OCI-LY7 (cell line): ENCODE measurements around the gene ZBED4. TPM values are rescaled to one million over a fixed set of nuclear protein-coding genes. Genes with fewer than 3 reads are reported as not detected.

Experiments used
- BruUV-seq: library from RNA; stranded (reverse); fragments of 400-500 nt; replicated peaks from 2 replicates; lab custom pipeline; 2021; lab: Mats Ljungman, UMichigan
- CTCF ChIA-PET: fragments of 300-600 bp; sonication (Branson Sonifier 250); formaldehyde crosslinking; loops from one replicate; lab custom pipeline; 2022; ENCODE audit warnings: antibody characterized with exemption; ENCODE audit not compliant: unreplicated experiment; lab: Charles Lee
- POLR2A ChIA-PET: fragments of 300-600 bp; sonication (Branson Sonifier 250); formaldehyde crosslinking; loops from one replicate; lab custom pipeline; 2022; ENCODE audit warnings: antibody characterized with exemption; lab: Charles Lee
- DNase-seq: peaks from one replicate; pipeline ENCODE4 v3.0.0-alpha.2; 2015; ENCODE audit warnings: low spot score
- H2AFZ ChIP-seq: fragments of 200-600 bp; sonication (generic), shearing (Covaris generic); 2 replicates; pipeline ENCODE4 v1.6.1; 2014; ENCODE audit warnings: mild to moderate bottlenecking, antibody characterized with exemption, low read length, moderate library complexity
- H3K27ac ChIP-seq: fragments of 200-600 bp; sonication (generic); 2 replicates; pipeline ENCODE4 v1.5.1; 2014; ENCODE audit warnings: mixed run types, low read depth, mild to moderate bottlenecking, moderate library complexity, low read length, inconsistent platforms; ENCODE audit not compliant: poor library complexity, severe bottlenecking
- H3K36me3 ChIP-seq: fragments of 200-600 bp; sonication (generic); 2 replicates; pipeline ENCODE4 v1.6.1; 2014; ENCODE audit warnings: mild to moderate bottlenecking, antibody characterized with exemption, low read length, moderate library complexity, mixed read lengths; ENCODE audit not compliant: insufficient read depth
- H3K4me1 ChIP-seq: fragments of 200-600 bp; sonication (generic); 2 replicates; pipeline ENCODE4 v1.5.1; 2014; ENCODE audit warnings: mild to moderate bottlenecking, low read length; ENCODE audit not compliant: insufficient read depth, poor library complexity, severe bottlenecking
- H3K4me2 ChIP-seq: fragments of 200-600 bp; sonication (generic); 2 replicates; pipeline ENCODE4 v1.6.1; 2014; ENCODE audit warnings: mild to moderate bottlenecking, low read length
- H3K4me3 ChIP-seq: fragments of 200-600 bp; sonication (generic); 2 replicates; pipeline ENCODE4 v1.5.1; 2014; ENCODE audit warnings: mild to moderate bottlenecking, low read depth, low read length; ENCODE audit not compliant: poor library complexity, severe bottlenecking
- H3K79me2 ChIP-seq: fragments of 200-600 bp; sonication (generic); 2 replicates; pipeline ENCODE4 v1.6.1; 2016; ENCODE audit warnings: low read depth, mild to moderate bottlenecking, low read length, moderate library complexity, mixed read lengths; ENCODE audit not compliant: insufficient read depth
- H3K9me2 ChIP-seq: fragments of 200-600 bp; sonication (generic); 2 replicates; pipeline ENCODE4 v1.6.1; 2016; ENCODE audit warnings: mild to moderate bottlenecking, low read length, mixed read lengths; ENCODE audit not compliant: insufficient read depth
- H3K9me3 ChIP-seq: fragments of 200-600 bp; sonication (generic); 2 replicates; pipeline ENCODE4 v1.6.1; 2014; ENCODE audit warnings: mild to moderate bottlenecking, mixed run types, low read length, mixed read lengths
- H4K20me1 ChIP-seq: fragments of 200-600 bp; sonication (generic); 2 replicates; pipeline ENCODE4 v1.6.1; 2014; ENCODE audit warnings: mild to moderate bottlenecking, antibody characterized with exemption, low read length, moderate library complexity, mixed read lengths; ENCODE audit not compliant: insufficient read depth
- CTCF ChIP-seq: fragments of 200-600 bp; sonication (generic); conservative IDR thresholded peaks from 2 replicates; pipeline ENCODE4 v1.5.1; 2014; ENCODE audit warnings: mild to moderate bottlenecking, antibody characterized with exemption, low read length, moderate library complexity, mixed read lengths
- EZH2phosphoT487 ChIP-seq: fragments of 200-600 bp; sonication (generic); IDR thresholded peaks from 2 replicates; pipeline ENCODE4 v1.6.1; 2018; ENCODE audit warnings: low read depth, borderline replicate concordance, mild to moderate bottlenecking, mixed run types, antibody characterized with exemption, low read length, moderate library complexity, mixed read lengths
- intact Hi-C: fragments of 100-400 bp; cut with micrococcal nuclease; formaldehyde crosslinking; loops from one replicate; pipeline ENCODE4 v1.10.0; 2022; ENCODE audit not compliant: unreplicated experiment
- total RNA-seq, 2 experiments: library from RNA; depleted of rRNA in 1 of 2; stranded (reverse); fragments of >200 nt in 1 of 2; shearing (Covaris generic) in 1 of 2; gene quantifications; 2 replicates each; pipeline ENCODE4 v1.2.3, GENCODE V29; 2014 to 2022

The ZBED4 gene
- total RNA-seq, 2 experiments from 2014 or later, result 30.4 to 31.6 TPM

GRCh38 chr22:49863931-49864330, 10.3 kb downstream of the ZBED4 start:
- intact Hi-C loops, result no loop called here
- H3K79me2 ChIP-seq, result peaks cover 94% of the 10 kb centered on the region
- CTCF ChIA-PET, result no interaction called here
- no peak overlapping the region for H3K4me3 ChIP-seq
- no TSS peak for BruUV-seq
- POLR2A ChIA-PET, result no interaction called here
- H3K9me2 ChIP-seq, result no peaks in the 10 kb centered on the region
- no peak overlapping the region for H3K27ac ChIP-seq
- H3K4me2 ChIP-seq, result no peak overlapping the region
- H3K36me3 ChIP-seq, result peaks cover 39% of the 10 kb centered on the region
- peaks cover 4% of the 10 kb centered on the region; the same call in 1 of the 2 replicates for H3K9me3 ChIP-seq
- no peak overlapping the region for H2AFZ ChIP-seq
- TF ChIP-seq CTCF (no peak), EZH2phosphoT487 (no peak)
- 0 out of 2 replicates have a peak, but pooled peaks cover 3% of the 10 kb centered on the region for H4K20me1 ChIP-seq
- H3K4me1 ChIP-seq, result no peaks in the 10 kb centered on the region
- DNase-seq, result no peak

- H3K4me3 ChIP-seq, result no peak overlapping the region
- no peak for DNase-seq
- no peaks in the 10 kb centered on the region for H3K4me1 ChIP-seq
- TF ChIP-seq EZH2phosphoT487 (no peak), CTCF (no peak)
- H3K9me3 ChIP-seq, result peaks cover 16% of the 10 kb centered on the region; the same call in 1 of the 2 replicates
- H3K79me2 ChIP-seq, result peaks cover 94% of the 10 kb centered on the region
- no peak overlapping the region for H2AFZ ChIP-seq
- no peak overlapping the region for H3K4me2 ChIP-seq
- BruUV-seq, result no TSS peak
- no peaks in the 10 kb centered on the region for H3K9me2 ChIP-seq
- no peaks in the 10 kb centered on the region for H4K20me1 ChIP-seq
- H3K27ac ChIP-seq, result no peak overlapping the region
- POLR2A ChIA-PET, result no interaction called here
- intact Hi-C loops, result no loop called here
- peaks cover 49% of the 10 kb centered on the region for H3K36me3 ChIP-seq
- CTCF ChIA-PET, result no interaction called here
These were observed 11.5 kb downstream of the ZBED4 start for GRCh38 chr22:49865156-49865555.

GRCh38 chr22:49866134-49866533, 12.5 kb downstream of the ZBED4 start:
- ChIA-PET CTCF (no interaction called here), POLR2A (no interaction called here)
- H3K79me2 ChIP-seq, result peaks cover 93% of the 10 kb centered on the region
- no peaks in the 10 kb centered on the region for H3K4me1 ChIP-seq
- no peak for DNase-seq
- intact Hi-C loops, result no loop called here
- no peak overlapping the region for H3K4me2 ChIP-seq
- TSS peak; percentile 9 for BruUV-seq
- no peaks in the 10 kb centered on the region for H3K9me2 ChIP-seq
- no peak for TF ChIP-seq EZH2phosphoT487
- TF ChIP-seq CTCF, result no peak
- no peaks in the 10 kb centered on the region for H4K20me1 ChIP-seq
- H2AFZ ChIP-seq, result no peak overlapping the region
- H3K4me3 ChIP-seq, result no peak overlapping the region
- no peak overlapping the region for H3K27ac ChIP-seq
- H3K9me3 ChIP-seq, result peaks cover 18% of the 10 kb centered on the region; the same call in 1 of the 2 replicates
- peaks cover 51% of the 10 kb centered on the region for H3K36me3 ChIP-seq
